ENCODE results near the gene STRA8. TPM values are rescaled to one million over a fixed set of nuclear protein-coding genes. Genes with fewer than 3 reads are reported as not detected.
"Not testable (repeated sequence)": the region's sequence is repeated elsewhere in the genome, so short reads cannot be mapped to it uniquely, and the experiment has no call there.

The STRA8 gene
- total and polyA plus RNA-seq, 2 donors from 2014 or later = 0.43 TPM; not detected in 1

GRCh38 chr7:135231686-135232085 is 2.0 kb upstream of the STRA8 start:
- TF ChIP-seq CTCF (IDR thresholded peaks at IDR 0.05; ENCODE audit: borderline replicate concordance, extremely low read depth, insufficient read depth) = no peak
- no peaks in the 10 kb centered on the region for H3K4me1 ChIP-seq (ENCODE audit: control insufficient read depth in 2 of 3, insufficient read depth in 2 of 3, low read depth in 1 of 3, low read length in 3 of 3)
- intact Hi-C loops (cut with DNase I) = no loop called here

GRCh38 chr7:135232087-135232486 is 1.6 kb upstream of the STRA8 start:
- H3K9ac ChIP-seq (ENCODE audit: low read length in 3 of 3) = no peak overlapping the region
- no peak for DNase-seq

More at GRCh38 chr7:135231686-135232085, 2.0 kb upstream of the STRA8 start:
- Histone ChIP-seq H3K36me3 (ENCODE audit: control insufficient read depth in 2 of 3, insufficient read depth in 3 of 3, low read length in 3 of 3) (no peaks in the 10 kb centered on the region), H3K27ac (ENCODE audit: low read depth in 2 of 2, low read length in 2 of 2) (no peak overlapping the region), H3K4me3 (ENCODE audit: low read length in 3 of 3) (no peak overlapping the region), H3K9ac (ENCODE audit: low read length in 3 of 3) (no peak overlapping the region), H3K27me3 (ENCODE audit: control insufficient read depth, insufficient read depth, low read length) (no peaks in the 10 kb centered on the region), H3K9me3 (ENCODE audit: control insufficient read depth in 2 of 3, insufficient read depth in 1 of 3, low read length in 3 of 3) (no peaks in the 10 kb centered on the region)
- FAIRE-seq (no peak), DNase-seq (no peak)

GRCh38 chr7:135232720-135233119 is 918 bp upstream of the STRA8 start:
- DNase-seq (no peak), FAIRE-seq (no peak)
- H3K4me1 ChIP-seq (ENCODE audit: control insufficient read depth in 2 of 3, insufficient read depth in 2 of 3, low read depth in 1 of 3, low read length in 3 of 3) = no peaks in the 10 kb centered on the region
- H3K9ac ChIP-seq (ENCODE audit: low read length in 3 of 3) = no peak overlapping the region
- no peak overlapping the region for H3K4me3 ChIP-seq (ENCODE audit: low read length in 3 of 3)
- H3K27ac ChIP-seq (ENCODE audit: low read depth in 2 of 2, low read length in 2 of 2) = no peak overlapping the region
- TF ChIP-seq CTCF (IDR thresholded peaks at IDR 0.05; ENCODE audit: borderline replicate concordance, extremely low read depth, insufficient read depth) = no peak
- intact Hi-C loops (cut with DNase I) = no loop called here
- no peaks in the 10 kb centered on the region for H3K27me3 ChIP-seq (ENCODE audit: control insufficient read depth, insufficient read depth, low read length)
- H3K9me3 ChIP-seq (ENCODE audit: control insufficient read depth in 2 of 3, insufficient read depth in 1 of 3, low read length in 3 of 3) = no peaks in the 10 kb centered on the region
- no peaks in the 10 kb centered on the region for H3K36me3 ChIP-seq (ENCODE audit: control insufficient read depth in 2 of 3, insufficient read depth in 3 of 3, low read length in 3 of 3)

More at GRCh38 chr7:135232087-135232486, 1.6 kb upstream of the STRA8 start:
- FAIRE-seq = no peak
- H3K4me3 ChIP-seq (ENCODE audit: low read length in 3 of 3) = no peak overlapping the region
- no peak overlapping the region for H3K27ac ChIP-seq (ENCODE audit: low read depth in 2 of 2, low read length in 2 of 2)
- TF ChIP-seq CTCF (IDR thresholded peaks at IDR 0.05; ENCODE audit: borderline replicate concordance, extremely low read depth, insufficient read depth) = no peak
- H3K4me1 ChIP-seq (ENCODE audit: control insufficient read depth in 2 of 3, insufficient read depth in 2 of 3, low read depth in 1 of 3, low read length in 3 of 3) = no peaks in the 10 kb centered on the region
- intact Hi-C loops (cut with DNase I) = no loop called here
- no peaks in the 10 kb centered on the region for H3K27me3 ChIP-seq (ENCODE audit: control insufficient read depth, insufficient read depth, low read length)
- H3K9me3 ChIP-seq (ENCODE audit: control insufficient read depth in 2 of 3, insufficient read depth in 1 of 3, low read length in 3 of 3) = no peaks in the 10 kb centered on the region
- no peaks in the 10 kb centered on the region for H3K36me3 ChIP-seq (ENCODE audit: control insufficient read depth in 2 of 3, insufficient read depth in 3 of 3, low read length in 3 of 3)

- not testable (repeated sequence) for FAIRE-seq
These were observed 457 bp downstream of the STRA8 start for GRCh38 chr7:135234095-135234494.

More at GRCh38 chr7:135234095-135234494, 457 bp downstream of the STRA8 start:
- H3K27ac ChIP-seq (ENCODE audit: low read depth in 2 of 2, low read length in 2 of 2); intact Hi-C loops (cut with DNase I); H3K9ac ChIP-seq (ENCODE audit: low read length in 3 of 3); H3K27me3 ChIP-seq (ENCODE audit: control insufficient read depth, insufficient read depth, low read length); H3K4me1 ChIP-seq (ENCODE audit: control insufficient read depth in 2 of 3, insufficient read depth in 2 of 3, low read depth in 1 of 3, low read length in 3 of 3); DNase-seq; H3K36me3 ChIP-seq (ENCODE audit: control insufficient read depth in 2 of 3, insufficient read depth in 3 of 3, low read length in 3 of 3); H3K9me3 ChIP-seq (ENCODE audit: control insufficient read depth in 2 of 3, insufficient read depth in 1 of 3, low read length in 3 of 3); H3K4me3 ChIP-seq (ENCODE audit: low read length in 3 of 3): not testable (repeated sequence)
